GM12878 (cell line): Measurements from ENCODE around the gene IGSF8. TPM values are rescaled to one million over a fixed set of nuclear protein-coding genes. Genes with fewer than 3 reads are reported as not detected.

Source experiments
- ATAC-seq: fragments of 200-7000 bp; cut with Tn5 transposase; 3 replicates; pipeline ENCODE4 v1.9.1; 2020; ENCODE audit warnings: mild to moderate bottlenecking, moderate library complexity
- BruUV-seq: library from RNA; stranded (reverse); fragments of 400-500 nt; replicated peaks from 2 replicates; lab custom pipeline; 2021; lab: Mats Ljungman, UMichigan
- CTCF ChIA-PET: fragments of 300-600 bp; sonication (Branson Sonifier 250); formaldehyde crosslinking; extraction: SDS; loops from one replicate; lab custom pipeline; 2021; ENCODE audit warnings: inconsistent platforms; lab: Yijun Ruan, JAX
- POLR2A ChIA-PET: fragments of 350-600 bp; formaldehyde crosslinking; extraction: SDS; loops from one replicate; lab custom pipeline; 2021; ENCODE audit warnings: inconsistent platforms; lab: Charles Lee
- RAD21 ChIA-PET: fragments of 300-600 bp; sonication (Branson Sonifier 250); formaldehyde crosslinking; loops from one replicate; lab custom pipeline; 2023; ENCODE audit warnings: antibody characterized with exemption; ENCODE audit not compliant: unreplicated experiment; lab: Charles Lee
- SMC1A ChIA-PET: fragments of 300-600 bp; sonication (Branson Sonifier 250); formaldehyde crosslinking; loops from one replicate; lab custom pipeline; 2023; ENCODE audit not compliant: unreplicated experiment, uncharacterized antibody; lab: Charles Lee
- DNase-seq: peaks from one replicate; pipeline ENCODE4 v3.0.0-alpha.2; 2011; ENCODE audit warnings: low read depth, low spot score
- FAIRE-seq: peaks from 3 replicates; lab custom pipeline; 2011; peaks lifted over from hg19 to GRCh38; lab: Jason Lieb, UNC
- H2AFZ ChIP-seq: 2 replicates; pipeline ENCODE4 v1.6.0; 2011; ENCODE audit warnings: low read depth, low read length, control low read depth; ENCODE audit not compliant: control insufficient read depth
- H3K27ac ChIP-seq: 2 replicates; pipeline ENCODE4 v1.5.1; 2011; ENCODE audit warnings: control low read depth; ENCODE audit not compliant: control insufficient read depth, insufficient read depth
- H3K27me3 ChIP-seq, 2 experiments: replicated peaks in 1 of 2; 2 replicates each; pipeline versions ENCODE4 v1.6.0 to v1.6.1; 2011; ENCODE audit warnings: low read length in 1 of 2; ENCODE audit not compliant: control insufficient read depth in 2 of 2, insufficient read depth in 2 of 2
- H3K36me3 ChIP-seq, 2 experiments: 2 replicates each; pipeline ENCODE4 v1.5.1; 2011; ENCODE audit warnings: low read length in 1 of 2; ENCODE audit not compliant: control insufficient read depth in 2 of 2, insufficient read depth in 2 of 2
- H3K4me1 ChIP-seq: 2 replicates; pipeline ENCODE4 v1.6.1; 2011; ENCODE audit warnings: mild to moderate bottlenecking, low read length, moderate library complexity, mixed read lengths; ENCODE audit not compliant: control insufficient read depth, insufficient read depth
- H3K4me2 ChIP-seq: 2 replicates; pipeline ENCODE4 v1.6.0; 2011; ENCODE audit warnings: control low read depth; ENCODE audit not compliant: control insufficient read depth, insufficient read depth
- H3K4me3 ChIP-seq: fragments of 200-600 bp; sonication (generic); 2 replicates; pipeline ENCODE4 v1.5.1; 2016
- H3K79me2 ChIP-seq: 2 replicates; pipeline ENCODE4 v1.6.0; 2011; ENCODE audit warnings: low read length; ENCODE audit not compliant: control insufficient read depth, insufficient read depth
- H3K9ac ChIP-seq: 2 replicates; pipeline ENCODE4 v1.8.0; 2011; ENCODE audit warnings: low read length, control low read depth, mixed read lengths; ENCODE audit not compliant: control insufficient read depth, insufficient read depth
- H3K9me3 ChIP-seq: replicated peaks from 3 replicates; pipeline ENCODE4 v1.5.1; 2011; ENCODE audit warnings: mild to moderate bottlenecking, low read length; ENCODE audit not compliant: control insufficient read depth, insufficient read depth
- H4K20me1 ChIP-seq: 2 replicates; pipeline ENCODE4 v1.6.0; 2011; ENCODE audit not compliant: control insufficient read depth, insufficient read depth
- CTCF ChIP-seq, 3 experiments: IDR thresholded peaks in 2 of 3; conservative IDR thresholded peaks in 1 of 3; 2 replicates each; pipeline ENCODE4 v1.5.1; 2011; ENCODE audit warnings: low read depth in 3 of 3, low read length in 3 of 3, mild to moderate bottlenecking in 3 of 3, control low read depth in 2 of 3, moderate library complexity in 2 of 3, inconsistent platforms in 1 of 3, mixed read lengths in 1 of 3; ENCODE audit not compliant: control insufficient read depth in 2 of 3, insufficient read depth in 1 of 3; ENCODE audit errors: extremely low read depth in 1 of 3
- HDAC6 ChIP-seq: fragments of 200-600 bp; sonication (generic); IDR thresholded peaks from one replicate; pipeline ENCODE4 v1.8.0; 2017; ENCODE audit warnings: antibody characterized with exemption; ENCODE audit not compliant: unreplicated experiment
- IKZF1 ChIP-seq: fragments of 450-650 bp; conservative IDR thresholded peaks from 2 replicates; pipeline ENCODE4 v1.6.1; 2017; ENCODE audit warnings: antibody characterized with exemption, mild to moderate bottlenecking
- IRF4 ChIP-seq: IDR thresholded peaks from 2 replicates; pipeline ENCODE4 v1.6.1; 2011; ENCODE audit warnings: low read depth, low read length
- LARP7 ChIP-seq: fragments of 450-650 bp; IDR thresholded peaks from 2 replicates; pipeline ENCODE4 v1.6.1; 2017; ENCODE audit warnings: mild to moderate bottlenecking
- PAX5 ChIP-seq: IDR thresholded peaks from 2 replicates; pipeline ENCODE4 v1.6.1; 2011; ENCODE audit warnings: low read depth, low read length, borderline replicate concordance
- RAD21 ChIP-seq: IDR thresholded peaks from 2 replicates; pipeline ENCODE4 v1.6.1; 2011; ENCODE audit warnings: mild to moderate bottlenecking, low read depth, low read length, moderate library complexity; ENCODE audit not compliant: insufficient read depth
- SMC3 ChIP-seq: IDR thresholded peaks from 2 replicates; pipeline ENCODE4 v1.6.1; 2011; ENCODE audit warnings: low read length, improper control_type of control experiment, borderline replicate concordance
- SP1 ChIP-seq: IDR thresholded peaks from one replicate; pipeline ENCODE4 v1.6.1; 2011; ENCODE audit warnings: low read depth, low read length
- TCF12 ChIP-seq: IDR thresholded peaks from 2 replicates; pipeline ENCODE4 v1.6.1; 2011; ENCODE audit warnings: low read depth, mild to moderate bottlenecking, low read length
- TCF3 ChIP-seq: IDR thresholded peaks from 2 replicates; pipeline ENCODE4 v1.6.1; 2012; ENCODE audit warnings: low read depth, mild to moderate bottlenecking, low read length, borderline replicate concordance; ENCODE audit not compliant: insufficient read depth
- YY1 ChIP-seq: IDR thresholded peaks from 2 replicates; pipeline ENCODE4 v1.6.1; 2011; ENCODE audit warnings: low read depth, mild to moderate bottlenecking, low read length
- ZBTB33 ChIP-seq: fragments of 450-650 bp; IDR thresholded peaks from 2 replicates; pipeline ENCODE4 v1.6.1; 2017; ENCODE audit warnings: mild to moderate bottlenecking
- ZNF207 ChIP-seq: fragments of 450-650 bp; IDR thresholded peaks from 2 replicates; pipeline ENCODE4 v1.6.1; 2014; ENCODE audit warnings: antibody characterized with exemption, mild to moderate bottlenecking, borderline replicate concordance
- ZNF24 ChIP-seq: fragments of 450-650 bp; IDR thresholded peaks from 2 replicates; pipeline ENCODE4 v1.6.1; 2017; ENCODE audit warnings: antibody characterized with exemption, mild to moderate bottlenecking
- ZSCAN29 ChIP-seq: fragments of 450-650 bp; IDR thresholded peaks from 2 replicates; pipeline ENCODE4 v1.6.1; 2017; ENCODE audit warnings: mild to moderate bottlenecking, moderate library complexity
- WGBS: methylation state at CpG from one replicate; pipeline ENCODE4 v1.1.6; 2016; ENCODE audit warnings: low lambda C conversion rate; ENCODE audit not compliant: insufficient replicate concordance, insufficient coverage; ENCODE audit errors: missing lambda C conversion rate; 5-methylcytosine and 5-hydroxymethylcytosine counted together
- in situ Hi-C: fragments of 300-500 bp; cut with MboI; formaldehyde crosslinking; loops from 9 replicates; pipeline ENCODE4 v1.14.3; 2018; ENCODE audit warnings: mixed read lengths
- intact Hi-C: fragments of 100-400 bp; cut with micrococcal nuclease; formaldehyde crosslinking; loops from one replicate; pipeline ENCODE4 v1.14.2; 2022; ENCODE audit not compliant: unreplicated experiment
- polyA plus RNA-seq, 11 experiments: library from polyadenylated mRNA; depleted of rRNA in 4 of 11; unstranded in 6 of 11; stranded (reverse) in 5 of 11; fragments of >200 nt; fragmentation: Nextera tagmentation in 4 of 11; fragmentation: Illumina TruSeq in 1 of 11; extraction: Ambion mirVana in 4 of 11; extraction: Trizol in 1 of 11; gene quantifications; 1 replicate in 1 of 11; 2 replicates in 10 of 11; pipeline versions ENCODE4 v1.2.1 to v1.2.3, GENCODE V29; 2011 to 2016; ENCODE audit warnings: inconsistent platforms in 2 of 11, missing spikeins in 2 of 11, low read depth in 1 of 11
- total RNA-seq, 4 experiments: library from RNA; depleted of rRNA in 3 of 4; stranded (reverse); fragments of >200 nt in 3 of 4; fragmentation: Illumina TruSeq in 1 of 4; extraction: Trizol in 1 of 4; gene quantifications; 2 replicates each; pipeline versions ENCODE4 v1.2.1 to v1.2.3, GENCODE V29; 2013 to 2021

IGSF8 gene
- total and polyA plus RNA-seq, 10 of the 15 experiments (the other 5 are each of a cell fraction or from before 2014, with no cell fraction given): 0.64 to 24.7 (median 13.9) TPM

- Histone ChIP-seq H3K27me3 (peaks cover 0 to 2% of the 10 kb centered on the region in 2 experiments; a peak in 3 of 4 replicates), H3K4me3 (no peak overlapping the region), H3K36me3 (no peaks in the 10 kb centered on the region; a peak in 1 of 4 replicates), H3K79me2 (no peaks in the 10 kb centered on the region), H4K20me1 (no peaks in the 10 kb centered on the region), H3K9me3 (no peaks in the 10 kb centered on the region), H3K4me2 (peak overlapping the region; percentile 64), H3K9ac (no peak overlapping the region), H3K27ac (no peak overlapping the region), H2AFZ (peak overlapping the region; percentile 6; the same call in 1 of the 2 replicates), H3K4me1 (no peaks in the 10 kb centered on the region)
- ATAC-seq: peak; percentile 91
- CTCF ChIA-PET: interaction anchor here (1.0 to 49.8 kb wide), 10 partner anchors 0 to 292 kb away, joined by 3 to 1035 read pairs (median 36); partner anchors contain the start of genes IGSF8, KCNJ10 and KCNJ9
- TF ChIP-seq IKZF1 (0 out of 2 replicates have a peak, but pooled peaks have one; percentile 18), LARP7 (0 out of 2 replicates have a peak, but pooled peaks have one; percentile 37), CTCF (IDR thresholded peaks at IDR 0.05 in 2 of 3, conservative IDR thresholded peaks at IDR 0.05 in 1 of 3; ENCODE audit: control insufficient read depth in 2 of 3, extremely low read depth in 1 of 3, insufficient read depth in 1 of 3, low read depth in 3 of 3, low read length in 3 of 3) (peak; percentile 74 to 90 (median 78)), IRF4 (0 out of 2 replicates have a peak, but pooled peaks have one; percentile 22), HDAC6 (peak; percentile 90), ZSCAN29 (no peak), ZNF24 (no peak), YY1 (peak; percentile 38; the same call in 1 of the 2 replicates), SMC3 (peak; percentile 63), ZNF207 (no peak), SP1 (no peak), TCF12 (0 out of 2 replicates have a peak, but pooled peaks have one; percentile 22), PAX5 (no peak; the same call in 1 of the 2 replicates), RAD21 (peak; percentile 58), TCF3 (peak; percentile 65; the same call in 1 of the 2 replicates), ZBTB33 (0 out of 2 replicates have a peak, but pooled peaks have one; percentile 23)
- WGBS: 31% methylated on average over 96 of the region's 96 CpGs
- in situ Hi-C loops: no loop called here
- FAIRE-seq: no peak
- intact Hi-C loops: loop anchor here (2.0 kb wide), 2 partner anchors 37 to 147 kb away; no protein-coding TSS in a partner anchor
- POLR2A ChIA-PET: no interaction called here
- RAD21 ChIA-PET: interaction anchor here (2.0 to 2.4 kb wide), 2 partner anchors 38 to 293 kb away, joined by 16 to 22 read pairs; no protein-coding TSS in a partner anchor
- BruUV-seq: no TSS peak
- SMC1A ChIA-PET: interaction anchor here (0.5 to 8.9 kb wide), 7 partner anchors 13 to 175 kb away, joined by 3 to 89 read pairs (median 3); partner anchors contain the start of gene IGSF8
- no peak for DNase-seq
Observed at GRCh38 chr1:160083968-160084770, 14.2 kb downstream of the IGSF8 start.
